SK-N-SH (cell line): ENCODE data around the gene ACADL.

Experiments used
- FOXM1 ChIP-seq: IDR thresholded peaks from 2 replicates; pipeline ENCODE4 v1.4.0; 2012; ENCODE audit warnings: low read depth, mild to moderate bottlenecking
- JUND ChIP-seq: IDR thresholded peaks from 2 replicates; pipeline ENCODE4 v1.4.0; 2012
- POLR2AphosphoS5 ChIP-seq: IDR thresholded peaks from 2 replicates; pipeline ENCODE4 v1.6.1; 2012; ENCODE audit warnings: low read depth, low read length
- RAD21 ChIP-seq: IDR thresholded peaks from 2 replicates; pipeline ENCODE4 v1.6.1; 2012; ENCODE audit warnings: mild to moderate bottlenecking, low read length
- SIN3A ChIP-seq: IDR thresholded peaks from 2 replicates; pipeline ENCODE4 v1.6.1; 2012; ENCODE audit warnings: low read depth, mild to moderate bottlenecking, low read length, moderate library complexity, borderline replicate concordance
- TF ChIP-seq, protein P1 (sequence below): IDR thresholded peaks from 2 replicates; pipeline ENCODE4 v1.4.0; 2012; ENCODE audit warnings: low read depth
- TF ChIP-seq, protein P2 (sequence below): fragments of 200-600 bp; sonication (generic); IDR thresholded peaks from 2 replicates; pipeline ENCODE4 v1.6.1; 2017; ENCODE audit warnings: antibody characterized with exemption, mild to moderate bottlenecking, moderate library complexity

DNA sequence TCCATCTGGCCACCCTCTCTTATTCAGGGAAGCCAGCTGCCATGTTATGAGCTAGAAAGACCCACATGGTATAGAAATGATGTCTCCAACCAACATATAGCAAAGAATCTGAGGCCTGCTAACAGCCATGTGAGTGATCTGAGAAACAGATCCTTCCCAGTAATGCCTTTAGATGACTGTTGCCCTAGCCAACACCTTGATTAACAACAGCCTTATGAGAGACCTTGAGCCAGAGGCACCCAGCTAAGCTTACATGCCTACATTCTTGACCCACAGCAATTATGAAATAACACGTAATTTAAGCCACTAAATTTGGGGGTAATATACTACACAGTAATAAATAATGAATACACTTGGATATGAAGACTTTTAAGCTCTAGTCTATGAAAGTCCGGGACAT, 67.0 kb downstream of the ACADL start:
- no peak for TF ChIP-seq POLR2AphosphoS5
- TF ChIP-seq, protein P1, sequence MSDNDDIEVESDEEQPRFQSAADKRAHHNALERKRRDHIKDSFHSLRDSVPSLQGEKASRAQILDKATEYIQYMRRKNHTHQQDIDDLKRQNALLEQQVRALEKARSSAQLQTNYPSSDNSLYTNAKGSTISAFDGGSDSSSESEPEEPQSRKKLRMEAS: no peak
- TF ChIP-seq, protein P2, sequence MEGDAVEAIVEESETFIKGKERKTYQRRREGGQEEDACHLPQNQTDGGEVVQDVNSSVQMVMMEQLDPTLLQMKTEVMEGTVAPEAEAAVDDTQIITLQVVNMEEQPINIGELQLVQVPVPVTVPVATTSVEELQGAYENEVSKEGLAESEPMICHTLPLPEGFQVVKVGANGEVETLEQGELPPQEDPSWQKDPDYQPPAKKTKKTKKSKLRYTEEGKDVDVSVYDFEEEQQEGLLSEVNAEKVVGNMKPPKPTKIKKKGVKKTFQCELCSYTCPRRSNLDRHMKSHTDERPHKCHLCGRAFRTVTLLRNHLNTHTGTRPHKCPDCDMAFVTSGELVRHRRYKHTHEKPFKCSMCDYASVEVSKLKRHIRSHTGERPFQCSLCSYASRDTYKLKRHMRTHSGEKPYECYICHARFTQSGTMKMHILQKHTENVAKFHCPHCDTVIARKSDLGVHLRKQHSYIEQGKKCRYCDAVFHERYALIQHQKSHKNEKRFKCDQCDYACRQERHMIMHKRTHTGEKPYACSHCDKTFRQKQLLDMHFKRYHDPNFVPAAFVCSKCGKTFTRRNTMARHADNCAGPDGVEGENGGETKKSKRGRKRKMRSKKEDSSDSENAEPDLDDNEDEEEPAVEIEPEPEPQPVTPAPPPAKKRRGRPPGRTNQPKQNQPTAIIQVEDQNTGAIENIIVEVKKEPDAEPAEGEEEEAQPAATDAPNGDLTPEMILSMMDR: no peak
- no peak for TF ChIP-seq FOXM1
- TF ChIP-seq JUND: no peak
- no peak for TF ChIP-seq SIN3A
- no peak for TF ChIP-seq RAD21
